NT2/D1 (cell line): ENCODE results near the gene ZNF784.

Experiments
- YY1 ChIP-seq: IDR thresholded peaks from 2 replicates; pipeline ENCODE4 v1.6.1; 2011; ENCODE audit not compliant: insufficient read length, insufficient read depth
- ZNF274 ChIP-seq: IDR thresholded peaks from 2 replicates; pipeline ENCODE4 v1.6.1; 2011; ENCODE audit warnings: mild to moderate bottlenecking, low read depth, low read length

GRCh38 chr19:55645512-55645881 lies 21.1 kb upstream of the ZNF784 start:
- TF ChIP-seq ZNF274 (no peak), YY1 (no peak)
